Effector memory CD8-positive, alpha-beta T cell (primary cell): ENCODE data around the gene FAS.

Source experiments
- ATAC-seq: fragments of 150-1000 bp; cut with Tn5 transposase; replicated peaks from 2 replicates; pipeline ENCODE4 v1.10.0; 2021; ENCODE audit warnings: mild to moderate bottlenecking, moderate library complexity
- DNase-seq, 3 experiments: peaks; one replicate each; pipeline ENCODE4 v3.0.0; 2021
- H3K27ac Mint-ChIP-seq, 2 donors: one replicate each; pipeline ENCODE4 v1.8.0; 2022; ENCODE audit warnings: mild to moderate bottlenecking in 2 of 2, mixed read lengths in 2 of 2, moderate library complexity in 2 of 2
- H3K27me3 Mint-ChIP-seq, 2 donors: one replicate each; pipeline ENCODE4 v1.8.0; 2022; ENCODE audit warnings: mixed read lengths in 2 of 2
- H3K36me3 Mint-ChIP-seq: one replicate; pipeline ENCODE4 v1.8.0; 2022; ENCODE audit warnings: mild to moderate bottlenecking, moderate library complexity, mixed read lengths; ENCODE audit not compliant: insufficient read depth
- H3K4me1 Mint-ChIP-seq, 2 donors: one replicate each; pipeline ENCODE4 v1.8.0; 2022; ENCODE audit warnings: low read depth in 2 of 2, mixed read lengths in 2 of 2
- H3K4me3 Mint-ChIP-seq, 2 donors: one replicate each; pipeline ENCODE4 v1.8.0; 2022; ENCODE audit warnings: mild to moderate bottlenecking in 2 of 2, mixed read lengths in 2 of 2, moderate library complexity in 2 of 2
- H3K9me3 Mint-ChIP-seq, 2 donors: one replicate each; pipeline ENCODE4 v1.8.0; 2022; ENCODE audit warnings: mixed read lengths in 2 of 2

FAS gene

GRCh38 chr10:88979153-88979562, 11.4 kb upstream of the FAS start:
- Mint-ChIP-seq H3K4me1 (peaks cover 14 to 18% of the 10 kb centered on the region in 2 donors), H3K27ac (peak overlapping the region in 1 of 2 donors; percentile 78), H3K4me3 (no peak overlapping the region), H3K27me3 (no peaks in the 10 kb centered on the region), H3K9me3 (no peaks in the 10 kb centered on the region), H3K36me3 (peaks cover 9% of the 10 kb centered on the region)
- ATAC-seq = no peak
- no peak for DNase-seq

- no peak for ATAC-seq
- no peak for DNase-seq
- peaks cover 14 to 18% of the 10 kb centered on the region in 2 donors for H3K4me1 Mint-ChIP-seq
- H3K27ac Mint-ChIP-seq = peak overlapping the region in 1 of 2 donors; percentile 78
- no peaks in the 10 kb centered on the region for H3K9me3 Mint-ChIP-seq
- H3K36me3 Mint-ChIP-seq = peaks cover 9% of the 10 kb centered on the region
- no peaks in the 10 kb centered on the region for H3K27me3 Mint-ChIP-seq
- H3K4me3 Mint-ChIP-seq = no peak overlapping the region
These were observed 11.0 kb upstream of the FAS start for GRCh38 chr10:88979603-88980002.

GRCh38 chr10:88980247-88980646, 10.4 kb upstream of the FAS start:
- Mint-ChIP-seq H3K27ac (no peak overlapping the region), H3K9me3 (no peaks in the 10 kb centered on the region), H3K36me3 (peaks cover 3% of the 10 kb centered on the region), H3K4me3 (no peak overlapping the region), H3K27me3 (no peaks in the 10 kb centered on the region), H3K4me1 (peaks cover 9 to 14% of the 10 kb centered on the region in 2 donors)
- no peak for ATAC-seq
- no peak for DNase-seq

- H3K4me1 Mint-ChIP-seq = peaks cover 13 to 14% of the 10 kb centered on the region in 2 donors
- H3K9me3 Mint-ChIP-seq = no peaks in the 10 kb centered on the region
- H3K36me3 Mint-ChIP-seq = peaks cover 3% of the 10 kb centered on the region
- no peaks in the 10 kb centered on the region for H3K27me3 Mint-ChIP-seq
- H3K4me3 Mint-ChIP-seq = no peak overlapping the region
- no peak for ATAC-seq
- H3K27ac Mint-ChIP-seq = no peak overlapping the region
- no peak for DNase-seq
These were observed 9.8 kb upstream of the FAS start for GRCh38 chr10:88980800-88981199.

GRCh38 chr10:88981435-88981834, 9.2 kb upstream of the FAS start:
- H3K4me3 Mint-ChIP-seq = no peak overlapping the region
- no peak overlapping the region for H3K27ac Mint-ChIP-seq
- DNase-seq (no peak), ATAC-seq (no peak)
- peaks cover 11 to 14% of the 10 kb centered on the region in 2 donors for H3K4me1 Mint-ChIP-seq
- peaks cover 5% of the 10 kb centered on the region for H3K36me3 Mint-ChIP-seq
- H3K9me3 Mint-ChIP-seq = peaks cover 1 to 4% of the 10 kb centered on the region in 2 donors
- no peaks in the 10 kb centered on the region for H3K27me3 Mint-ChIP-seq

GRCh38 chr10:88982366-88982765, 8.2 kb upstream of the FAS start:
- Mint-ChIP-seq H3K4me3 (no peak overlapping the region), H3K27ac (no peak overlapping the region), H3K36me3 (peaks cover 6% of the 10 kb centered on the region), H3K27me3 (no peaks in the 10 kb centered on the region), H3K4me1 (peaks cover 13 to 17% of the 10 kb centered on the region in 2 donors), H3K9me3 (peaks cover 3 to 8% of the 10 kb centered on the region in 2 donors)
- DNase-seq (no peak), ATAC-seq (no peak)

GRCh38 chr10:88983206-88983605, 7.4 kb upstream of the FAS start:
- Mint-ChIP-seq H3K4me1 (peaks cover 20 to 21% of the 10 kb centered on the region in 2 donors), H3K4me3 (no peak overlapping the region), H3K27me3 (no peaks in the 10 kb centered on the region), H3K27ac (peak overlapping the region in 1 of 2 donors; percentile 50), H3K36me3 (peaks cover 6% of the 10 kb centered on the region), H3K9me3 (peaks cover 3 to 8% of the 10 kb centered on the region in 2 donors)
- DNase-seq (no peak), ATAC-seq (peak; percentile 57)

- no peak for ATAC-seq
- Mint-ChIP-seq H3K27ac (peak overlapping the region; percentile 16 to 52), H3K4me3 (no peak overlapping the region), H3K9me3 (peaks cover 3 to 8% of the 10 kb centered on the region in 2 donors), H3K36me3 (peaks cover 6% of the 10 kb centered on the region), H3K4me1 (peaks cover 21% of the 10 kb centered on the region in 2 donors), H3K27me3 (no peaks in the 10 kb centered on the region)
- DNase-seq = no peak
These were observed 6.7 kb upstream of the FAS start for GRCh38 chr10:88983939-88984338.

- no peak overlapping the region for H3K4me3 Mint-ChIP-seq
- H3K36me3 Mint-ChIP-seq = peaks cover 9% of the 10 kb centered on the region
- H3K9me3 Mint-ChIP-seq = peaks cover 3 to 8% of the 10 kb centered on the region in 2 donors
- H3K4me1 Mint-ChIP-seq = peaks cover 24 to 27% of the 10 kb centered on the region in 2 donors
- no peak for DNase-seq
- H3K27ac Mint-ChIP-seq = peak overlapping the region in 1 of 2 donors; percentile 52
- ATAC-seq = no peak
- H3K27me3 Mint-ChIP-seq = no peaks in the 10 kb centered on the region
These were observed 6.1 kb upstream of the FAS start for GRCh38 chr10:88984525-88984924.

- Mint-ChIP-seq H3K27ac (peak overlapping the region in 1 of 2 donors; percentile 44), H3K36me3 (peaks cover 30% of the 10 kb centered on the region), H3K27me3 (no peaks in the 10 kb centered on the region), H3K4me3 (no peak overlapping the region), H3K9me3 (peaks cover 3 to 8% of the 10 kb centered on the region in 2 donors), H3K4me1 (peaks cover 32 to 38% of the 10 kb centered on the region in 2 donors)
- peak in 1 of 3 experiments; percentile 14 for DNase-seq
- no peak for ATAC-seq
These were observed 3.9 kb upstream of the FAS start for GRCh38 chr10:88986549-88987242.

- H3K4me1 Mint-ChIP-seq = peaks cover 32 to 38% of the 10 kb centered on the region in 2 donors
- H3K27me3 Mint-ChIP-seq = no peaks in the 10 kb centered on the region
- no peak overlapping the region for H3K4me3 Mint-ChIP-seq
- peak overlapping the region in 1 of 2 donors; percentile 44 for H3K27ac Mint-ChIP-seq
- ATAC-seq (no peak), DNase-seq (no peak)
- H3K36me3 Mint-ChIP-seq = peaks cover 31% of the 10 kb centered on the region
- H3K9me3 Mint-ChIP-seq = peaks cover 3 to 8% of the 10 kb centered on the region in 2 donors
These were observed 3.3 kb upstream of the FAS start for GRCh38 chr10:88987243-88987725.

- H3K4me3 Mint-ChIP-seq = no peak overlapping the region
- peaks cover 34 to 41% of the 10 kb centered on the region in 2 donors for H3K4me1 Mint-ChIP-seq
- no peak for DNase-seq
- no peak for ATAC-seq
- H3K36me3 Mint-ChIP-seq = peaks cover 32% of the 10 kb centered on the region
- peaks cover 3 to 8% of the 10 kb centered on the region in 2 donors for H3K9me3 Mint-ChIP-seq
- peak overlapping the region in 1 of 2 donors; percentile 44 for H3K27ac Mint-ChIP-seq
- no peaks in the 10 kb centered on the region for H3K27me3 Mint-ChIP-seq
These were observed 2.8 kb upstream of the FAS start for GRCh38 chr10:88987840-88988239.

- peak overlapping the region; percentile 93 to 99 for H3K4me3 Mint-ChIP-seq
- H3K36me3 Mint-ChIP-seq = peaks cover 41% of the 10 kb centered on the region
- H3K4me1 Mint-ChIP-seq = peaks cover 35 to 49% of the 10 kb centered on the region in 2 donors
These were observed 1.2 kb upstream of the FAS start for GRCh38 chr10:88989423-88989822.

GRCh38 chr10:88989824-88990383, 694 bp upstream of the FAS start:
- no peak for DNase-seq
- peaks cover 35 to 49% of the 10 kb centered on the region in 2 donors for H3K4me1 Mint-ChIP-seq
- peak; percentile 4 for ATAC-seq

More at GRCh38 chr10:88989423-88989822, 1.2 kb upstream of the FAS start:
- DNase-seq (no peak), ATAC-seq (no peak)
- peak overlapping the region; percentile 97 to 98 for H3K27ac Mint-ChIP-seq
- no peaks in the 10 kb centered on the region for H3K27me3 Mint-ChIP-seq
- peaks cover 3 to 8% of the 10 kb centered on the region in 2 donors for H3K9me3 Mint-ChIP-seq

More at GRCh38 chr10:88989824-88990383, 694 bp upstream of the FAS start:
- Mint-ChIP-seq H3K9me3 (peaks cover 3 to 8% of the 10 kb centered on the region in 2 donors), H3K4me3 (peak overlapping the region; percentile 93 to 99), H3K27ac (peak overlapping the region; percentile 97 to 98), H3K36me3 (peaks cover 41% of the 10 kb centered on the region), H3K27me3 (no peaks in the 10 kb centered on the region)
